ENCODE measurements around the gene IQGAP1.
A peak's percentile ranks its signal among the peaks of the same experiment; 100 is the strongest.

The IQGAP1 gene

GRCh38 chr15:90382320-90382719 lies 5.7 kb upstream of the IQGAP1 start:
- no peak for TF ChIP-seq CTCF (IDR thresholded peaks at IDR 0.05; ENCODE audit: low read depth, low read length, missing control alignments)
- DNase-seq (ENCODE audit: low read depth) = no peak
- in situ Hi-C loops (cut with HindIII; ENCODE audit: low sequenced_read_pairs) = loop anchor here (5.0 kb wide), 1 partner anchor 55 kb away; no protein-coding TSS in a partner anchor
- no peak overlapping the region for H3K4me3 ChIP-seq (ENCODE audit: low read depth, low read length)

GRCh38 chr15:90386221-90386620 lies 1.8 kb upstream of the IQGAP1 start:
- in situ Hi-C loops (cut with HindIII; ENCODE audit: low sequenced_read_pairs) = no loop called here
- DNase-seq (ENCODE audit: low read depth) = no peak
- no peak for TF ChIP-seq CTCF (IDR thresholded peaks at IDR 0.05; ENCODE audit: low read depth, low read length, missing control alignments)
- no peak overlapping the region for H3K4me3 ChIP-seq (ENCODE audit: low read depth, low read length)

- H3K4me3 ChIP-seq (ENCODE audit: low read depth, low read length) = peak overlapping the region; percentile 96
- no peak for TF ChIP-seq CTCF (IDR thresholded peaks at IDR 0.05; ENCODE audit: low read depth, low read length, missing control alignments)
- in situ Hi-C loops (cut with HindIII; ENCODE audit: low sequenced_read_pairs) = no loop called here
- no peak for DNase-seq (ENCODE audit: low read depth)
Measured at GRCh38 chr15:90388462-90389380, 679 bp downstream of the IQGAP1 start.

- in situ Hi-C loops (cut with HindIII; ENCODE audit: low sequenced_read_pairs) = no loop called here
- no peak for TF ChIP-seq CTCF (IDR thresholded peaks at IDR 0.05; ENCODE audit: low read depth, low read length, missing control alignments)
- DNase-seq (ENCODE audit: low read depth) = no peak
- H3K4me3 ChIP-seq (ENCODE audit: low read depth, low read length) = peak overlapping the region; percentile 96
Measured at GRCh38 chr15:90389513-90389912, 1.5 kb downstream of the IQGAP1 start.

GRCh38 chr15:90393040-90393439 lies 5.0 kb downstream of the IQGAP1 start:
- no peak overlapping the region for H3K4me3 ChIP-seq (ENCODE audit: low read depth, low read length)
- no peak for DNase-seq (ENCODE audit: low read depth)
- in situ Hi-C loops (cut with HindIII; ENCODE audit: low sequenced_read_pairs) = no loop called here
- no peak for TF ChIP-seq CTCF (IDR thresholded peaks at IDR 0.05; ENCODE audit: low read depth, low read length, missing control alignments)

DNA sequence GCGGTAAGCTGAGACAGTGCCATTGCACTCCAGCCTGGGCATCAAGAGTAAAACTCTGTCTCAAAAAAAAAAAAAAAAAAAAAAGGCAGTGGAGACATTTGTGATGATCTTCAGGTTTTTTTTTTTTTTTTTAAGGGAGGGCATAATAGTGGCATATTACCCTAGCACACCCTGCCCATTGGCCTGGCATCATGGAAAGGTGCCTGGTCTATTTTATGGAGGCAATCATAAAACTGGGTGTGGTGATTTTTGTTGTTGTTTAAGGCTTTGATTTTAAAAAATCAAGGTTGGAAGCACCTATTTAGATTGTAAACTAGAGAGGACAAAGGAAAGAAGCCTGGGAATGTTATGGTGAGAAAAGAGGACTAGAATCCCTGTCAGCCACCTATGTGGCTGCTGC lies 6.0 kb downstream of the IQGAP1 start:
- no peak for TF ChIP-seq CTCF (IDR thresholded peaks at IDR 0.05; ENCODE audit: low read depth, low read length, missing control alignments)
- in situ Hi-C loops (cut with HindIII; ENCODE audit: low sequenced_read_pairs) = no loop called here
- no peak for DNase-seq (ENCODE audit: low read depth)
- no peak overlapping the region for H3K4me3 ChIP-seq (ENCODE audit: low read depth, low read length)

Data from astrocyte of the cerebellum (primary cell).